Spleen (tissue), 11 donors: ENCODE results near the gene PCNX4. TPM values are rescaled to one million over a fixed set of nuclear protein-coding genes. Genes with fewer than 3 reads are reported as not detected.

ENCODE experiments used
- DNase-seq: peaks from one replicate; pipeline ENCODE4 v3.0.0-alpha.2; 2020
- H3K27ac ChIP-seq, 8 donors: fragments of 200-600 bp; sonication (generic) in 7 of 8; 1 replicate in 4 of 8; 2 replicates in 4 of 8; pipeline versions ENCODE4 v1.5.0 to v1.8.0; 2016 to 2021; ENCODE audit warnings: inconsistent platforms in 4 of 8, mild to moderate bottlenecking in 4 of 8, moderate library complexity in 1 of 8
- H3K27me3 ChIP-seq, 7 donors: fragments of 200-600 bp; sonication (generic) in 6 of 7; replicated peaks in 1 of 7; 1 replicate in 4 of 7; 2 replicates in 3 of 7; pipeline versions ENCODE4 v1.5.0 to v1.8.0; 2016 to 2021; ENCODE audit warnings: inconsistent platforms in 3 of 7, mild to moderate bottlenecking in 1 of 7
- H3K36me3 ChIP-seq, 6 donors: fragments of 200-600 bp; sonication (generic) in 5 of 6; 1 replicate in 4 of 6; 2 replicates in 2 of 6; pipeline versions ENCODE4 v1.5.0 to v1.8.0; 2016 to 2021; ENCODE audit warnings: inconsistent platforms in 2 of 6
- H3K4me1 ChIP-seq, 6 donors: fragments of 200-600 bp; sonication (generic) in 5 of 6; 1 replicate in 3 of 6; 2 replicates in 3 of 6; pipeline versions ENCODE4 v1.5.0 to v1.8.0; 2016 to 2021; ENCODE audit warnings: inconsistent platforms in 3 of 6
- H3K4me3 ChIP-seq, 8 donors: fragments of 200-600 bp; sonication (generic) in 7 of 8; 1 replicate in 4 of 8; 2 replicates in 4 of 8; pipeline versions ENCODE4 v1.5.0 to v1.8.0; 2016 to 2021; ENCODE audit warnings: inconsistent platforms in 4 of 8, mild to moderate bottlenecking in 4 of 8, moderate library complexity in 2 of 8
- H3K9me3 ChIP-seq, 8 donors: fragments of 200-600 bp; sonication (generic) in 7 of 8; 1 replicate in 4 of 8; 2 replicates in 4 of 8; pipeline versions ENCODE4 v1.5.0 to v1.8.0; 2016 to 2021; ENCODE audit warnings: inconsistent platforms in 4 of 8
- CTCF ChIP-seq, 11 experiments: fragments of 200-600 bp in 7 of 11; fragments of 450-650 bp in 4 of 11; sonication (generic) in 4 of 11; IDR thresholded peaks in 8 of 11; conservative IDR thresholded peaks in 3 of 11; 1 replicate in 7 of 11; 2 replicates in 4 of 11; pipeline versions ENCODE4 v1.4.0 to v1.8.0; 2016 to 2021; ENCODE audit warnings: antibody characterized with exemption in 11 of 11, inconsistent platforms in 4 of 11, mild to moderate bottlenecking in 1 of 11
- POLR2A ChIP-seq, 3 donors: fragments of 450-650 bp; IDR thresholded peaks; one replicate each; pipeline ENCODE4 v1.5.1; 2017; ENCODE audit warnings: antibody characterized with exemption in 3 of 3, mild to moderate bottlenecking in 1 of 3
- POLR2AphosphoS5 ChIP-seq, 3 donors: sonication (generic); formaldehyde crosslinking; IDR thresholded peaks; one replicate each; pipeline ENCODE4 v1.5.1; 2017; ENCODE audit warnings: antibody characterized with exemption in 3 of 3
- WGBS, 5 donors: extraction: QIAGEN DNeasy Blood & Tissue Kit in 3 of 5; methylation state at CpG; one replicate each; pipeline versions ENCODE4 v1.1.5 to v1.1.7; 2013 to 2018; 5-methylcytosine and 5-hydroxymethylcytosine counted together
- intact Hi-C: fragments of 100-400 bp; cut with DNase I; formaldehyde crosslinking; loops from one replicate; pipeline ENCODE4 v1.15.0; 2023; ENCODE audit warnings: low total_unique reads
- polyA plus RNA-seq, 3 donors: library from polyadenylated mRNA; stranded (reverse); fragments of 200-250 nt; gene quantifications; one replicate each; pipeline ENCODE4 v1.2.1, GENCODE V29; 2013
- total RNA-seq, 7 donors: library from RNA; depleted of rRNA in 3 of 7; stranded (reverse); fragments of >200 nt in 3 of 7; fragmentation: NEBNext Ultra II Directional in 4 of 7; extraction: Animal tissue kit (Norgen Biotek cat#: 25700) in 4 of 7; gene quantifications; one replicate each; pipeline versions ENCODE4 v1.1.0 to v1.2.1, GENCODE V29; 2016 to 2021
- donor health status: healthy with polysubstance abuse.
- donor health status: DM: no; HTN: no; CAD: no; lungs with moderate emphysema.
- donor health status: DM: no; HTN: no; CAD: no.
- donor health status: Bipolar disorder and iron deficiency.
- donor health status: healthy.
- donor health status: DM: no; HTN: no; CAD: no.
- donor health status: DM: yes; HTN: yes; CAD: no.

PCNX4 gene
- total and polyA plus RNA-seq, 10 donors, result 11.5 to 102 (median 41.2) TPM

DNA sequence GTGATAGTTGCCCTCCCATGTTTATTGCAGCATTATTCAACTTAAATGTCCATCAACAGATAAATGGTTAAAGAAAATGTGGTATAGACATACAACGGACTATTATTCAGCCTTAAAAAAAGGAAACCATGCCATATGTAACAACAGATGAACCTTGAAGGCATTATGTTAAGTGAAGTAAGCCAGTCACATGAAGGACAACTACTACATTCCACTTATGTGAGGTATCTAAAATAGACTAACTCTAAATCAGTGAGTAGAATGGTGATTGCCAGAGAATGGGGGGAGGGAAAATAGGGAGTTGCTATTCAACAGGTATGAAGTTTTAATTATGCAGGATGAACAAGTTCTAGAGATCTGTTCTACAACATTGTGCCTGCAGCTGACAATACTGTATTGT lies 10.1 kb downstream of the PCNX4 start:
- no peaks in the 10 kb centered on the region for H3K27me3 ChIP-seq
- H3K4me3 ChIP-seq, result no peak overlapping the region
- H3K36me3 ChIP-seq, result peaks cover 0 to 18% (median 2%) of the 10 kb centered on the region in 6 donors
- H3K4me1 ChIP-seq, result peaks cover 0 to 38% (median 9%) of the 10 kb centered on the region in 6 donors
- H3K9me3 ChIP-seq, result peaks cover 0 to 5% (median 0%) of the 10 kb centered on the region in 8 donors
- intact Hi-C loops, result no loop called here
- WGBS, 5 donors, result 79 to 85% (median 80%) methylated on average over 1 of the region's 1 CpG
- H3K27ac ChIP-seq, result no peak overlapping the region
- DNase-seq, result no peak
- TF ChIP-seq CTCF (IDR thresholded peaks at IDR 0.05 in 8 of 11, conservative IDR thresholded peaks at IDR 0.05 in 3 of 11) (no peak), POLR2A (IDR thresholded peaks at IDR 0.05) (no peak), POLR2AphosphoS5 (IDR thresholded peaks at IDR 0.05) (no peak)

GRCh38 chr14:60102389-60102788 lies 10.7 kb downstream of the PCNX4 start:
- H3K4me3 ChIP-seq, result no peak overlapping the region
- peaks cover 0 to 15% (median 2%) of the 10 kb centered on the region in 6 donors for H3K36me3 ChIP-seq
- no peaks in the 10 kb centered on the region for H3K27me3 ChIP-seq
- WGBS, 5 donors, result 55 to 72% (median 69%) methylated on average over 2 of the region's 2 CpGs
- peaks cover 0 to 5% (median 0%) of the 10 kb centered on the region in 8 donors for H3K9me3 ChIP-seq
- H3K27ac ChIP-seq, result no peak overlapping the region
- peaks cover 0 to 38% (median 9%) of the 10 kb centered on the region in 6 donors for H3K4me1 ChIP-seq
- no peak for TF ChIP-seq POLR2A (IDR thresholded peaks at IDR 0.05)
- no peak for TF ChIP-seq POLR2AphosphoS5 (IDR thresholded peaks at IDR 0.05)
- TF ChIP-seq CTCF (IDR thresholded peaks at IDR 0.05 in 8 of 11, conservative IDR thresholded peaks at IDR 0.05 in 3 of 11), result no peak
- intact Hi-C loops, result no loop called here
- DNase-seq, result no peak

- TF ChIP-seq CTCF (IDR thresholded peaks at IDR 0.05 in 8 of 11, conservative IDR thresholded peaks at IDR 0.05 in 3 of 11) (no peak), POLR2A (IDR thresholded peaks at IDR 0.05) (no peak), POLR2AphosphoS5 (IDR thresholded peaks at IDR 0.05) (no peak)
- Histone ChIP-seq H3K4me1 (peaks cover 0 to 31% (median 3%) of the 10 kb centered on the region in 6 donors), H3K9me3 (peaks cover 0 to 5% (median 0%) of the 10 kb centered on the region in 8 donors), H3K36me3 (peaks cover 0 to 26% (median 2%) of the 10 kb centered on the region in 6 donors), H3K27me3 (no peaks in the 10 kb centered on the region), H3K4me3 (no peak overlapping the region), H3K27ac (no peak overlapping the region)
- DNase-seq, result no peak
- WGBS, 5 donors, result 47 to 68% (median 55%) methylated on average over 2 of the region's 2 CpGs
- intact Hi-C loops, result no loop called here
These were observed 14.6 kb downstream of the PCNX4 start for GRCh38 chr14:60106339-60106738.

DNA sequence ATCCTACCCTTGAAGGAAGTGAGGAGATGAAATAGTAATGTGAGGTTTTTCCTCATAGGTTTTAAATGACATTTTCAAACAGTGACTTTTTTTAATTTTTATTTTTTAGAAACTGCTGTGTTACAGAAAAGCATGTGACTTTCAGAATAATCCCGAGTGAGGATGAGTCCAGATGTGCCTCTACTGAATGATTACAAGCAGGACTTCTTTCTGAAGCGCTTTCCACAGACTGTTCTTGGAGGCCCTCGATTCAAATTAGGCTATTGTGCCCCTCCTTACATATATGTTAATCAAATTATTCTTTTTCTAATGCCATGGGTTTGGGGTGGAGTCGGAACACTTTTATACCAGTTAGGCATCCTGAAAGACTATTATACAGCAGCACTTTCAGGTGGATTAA lies 15.8 kb downstream of the PCNX4 start:
- H3K27me3 ChIP-seq, result no peaks in the 10 kb centered on the region

More for the DNA sequence above, 15.8 kb downstream of the PCNX4 start:
- 88 to 93% (median 89%) methylated on average over 4 of the region's 4 CpGs for WGBS, 5 donors
- intact Hi-C loops, result no loop called here
- DNase-seq, result no peak
- Histone ChIP-seq H3K9me3 (peaks cover 0 to 5% (median 0%) of the 10 kb centered on the region in 8 donors), H3K27ac (no peak overlapping the region), H3K4me3 (no peak overlapping the region), H3K4me1 (peaks cover 0 to 37% (median 3%) of the 10 kb centered on the region in 6 donors), H3K36me3 (peaks cover 0 to 26% (median 2%) of the 10 kb centered on the region in 6 donors)
- no peak for TF ChIP-seq POLR2AphosphoS5 (IDR thresholded peaks at IDR 0.05)
- no peak for TF ChIP-seq POLR2A (IDR thresholded peaks at IDR 0.05)
- TF ChIP-seq CTCF (IDR thresholded peaks at IDR 0.05 in 8 of 11, conservative IDR thresholded peaks at IDR 0.05 in 3 of 11), result no peak
